Activated T-helper 1 cell treated with Interleukin-2 at 50 U/mL for 16 hours (primary cell): Measurements from ENCODE around the gene RYR2.

Source experiments
- DNase-seq: peaks from one replicate; pipeline ENCODE4 v3.0.0-alpha.2; 2020; ENCODE audit warnings: low read depth

Gene RYR2

GRCh38 chr1:237041795-237042525, at the start of gene RYR2:
TSS of gene RYR2 (plus strand) at chr1:237042184. CDS start at chr1:237042522, 338 bp downstream.
- DNase-seq, result no peak

GRCh38 chr1:236992449-236992848, 49.5 kb upstream of the RYR2 start:
- DNase-seq, result no peak

- no peak for DNase-seq
Measured at GRCh38 chr1:236994450-236994849, 47.5 kb upstream of the RYR2 start.

- DNase-seq, result no peak
Measured at GRCh38 chr1:236997361-236997760, 44.6 kb upstream of the RYR2 start.

GRCh38 chr1:236997882-236998281, 44.1 kb upstream of the RYR2 start:
- DNase-seq, result no peak

GRCh38 chr1:236998546-236998945, 43.4 kb upstream of the RYR2 start:
- DNase-seq, result no peak

GRCh38 chr1:237000191-237000590, 41.8 kb upstream of the RYR2 start:
- no peak for DNase-seq

- no peak for DNase-seq
Measured at GRCh38 chr1:237003516-237003915, 38.5 kb upstream of the RYR2 start.

GRCh38 chr1:237004116-237004515, 37.9 kb upstream of the RYR2 start, which contains the start of gene MT1HL1:
TSS of gene MT1HL1 (minus strand) at chr1:237004441. CDS start at chr1:237004372, 69 bp downstream.
- DNase-seq, result no peak

- DNase-seq, result no peak
Measured at GRCh38 chr1:237005674-237006073, 36.3 kb upstream of the RYR2 start.

- no peak for DNase-seq
Measured at GRCh38 chr1:237007147-237007881, 34.7 kb upstream of the RYR2 start.

GRCh38 chr1:237009611-237010010, 32.4 kb upstream of the RYR2 start:
- no peak for DNase-seq

GRCh38 chr1:237011432-237011831, 30.6 kb upstream of the RYR2 start:
- DNase-seq, result no peak

- DNase-seq, result no peak
Measured at GRCh38 chr1:237012361-237012760, 29.6 kb upstream of the RYR2 start.

GRCh38 chr1:237012788-237013383, 29.1 kb upstream of the RYR2 start:
- no peak for DNase-seq

GRCh38 chr1:237013608-237014007, 28.4 kb upstream of the RYR2 start:
- no peak for DNase-seq

GRCh38 chr1:237016626-237017025, 25.4 kb upstream of the RYR2 start:
- no peak for DNase-seq

- no peak for DNase-seq
Measured at GRCh38 chr1:237018896-237019295, 23.1 kb upstream of the RYR2 start.

- DNase-seq, result no peak
Measured at GRCh38 chr1:237025358-237026074, 16.5 kb upstream of the RYR2 start.

- DNase-seq, result no peak
Measured at GRCh38 chr1:237029240-237029639, 12.7 kb upstream of the RYR2 start.

GRCh38 chr1:237029850-237030535, 12.0 kb upstream of the RYR2 start:
- DNase-seq, result no peak

- DNase-seq, result no peak
Measured at GRCh38 chr1:237031480-237031879, 10.5 kb upstream of the RYR2 start.
